Liver (tissue), 3 donors: Measurements from ENCODE around the gene PDE10A.

Experiments used
- JUND ChIP-seq, 2 donors: IDR thresholded peaks; 2 replicates each; pipeline ENCODE4 v1.6.1; 2016; ENCODE audit warnings: antibody characterized with exemption in 2 of 2
- NR2F2 ChIP-seq: IDR thresholded peaks from 2 replicates; pipeline ENCODE4 v1.6.1; 2016; ENCODE audit warnings: antibody characterized with exemption
- RXRA ChIP-seq, 2 donors: IDR thresholded peaks; 2 replicates each; pipeline ENCODE4 v1.6.1; 2017 to 2018; ENCODE audit warnings: antibody characterized with exemption in 2 of 2, mild to moderate bottlenecking in 1 of 2
- SP1 ChIP-seq: IDR thresholded peaks from 2 replicates; pipeline ENCODE4 v1.6.1; 2018; ENCODE audit warnings: antibody characterized with exemption, mild to moderate bottlenecking
- TF ChIP-seq, protein P1 (sequence below): fragments of 150-350 bp; IDR thresholded peaks from 2 replicates; pipeline ENCODE4 v1.5.1; 2017; ENCODE audit warnings: improper control_type of control experiment, low read depth, low read length; ENCODE audit not compliant: missing input control
- TF ChIP-seq, protein P2 (sequence below): IDR thresholded peaks from 2 replicates; pipeline ENCODE4 v1.6.1; 2016; ENCODE audit warnings: antibody characterized with exemption
- TF ChIP-seq, protein P3 (sequence below): IDR thresholded peaks from 2 replicates; pipeline ENCODE4 v1.6.1; 2016; ENCODE audit warnings: antibody characterized with exemption, mild to moderate bottlenecking
- donor health status: healthy.
- donor health status: healthy.

DNA sequence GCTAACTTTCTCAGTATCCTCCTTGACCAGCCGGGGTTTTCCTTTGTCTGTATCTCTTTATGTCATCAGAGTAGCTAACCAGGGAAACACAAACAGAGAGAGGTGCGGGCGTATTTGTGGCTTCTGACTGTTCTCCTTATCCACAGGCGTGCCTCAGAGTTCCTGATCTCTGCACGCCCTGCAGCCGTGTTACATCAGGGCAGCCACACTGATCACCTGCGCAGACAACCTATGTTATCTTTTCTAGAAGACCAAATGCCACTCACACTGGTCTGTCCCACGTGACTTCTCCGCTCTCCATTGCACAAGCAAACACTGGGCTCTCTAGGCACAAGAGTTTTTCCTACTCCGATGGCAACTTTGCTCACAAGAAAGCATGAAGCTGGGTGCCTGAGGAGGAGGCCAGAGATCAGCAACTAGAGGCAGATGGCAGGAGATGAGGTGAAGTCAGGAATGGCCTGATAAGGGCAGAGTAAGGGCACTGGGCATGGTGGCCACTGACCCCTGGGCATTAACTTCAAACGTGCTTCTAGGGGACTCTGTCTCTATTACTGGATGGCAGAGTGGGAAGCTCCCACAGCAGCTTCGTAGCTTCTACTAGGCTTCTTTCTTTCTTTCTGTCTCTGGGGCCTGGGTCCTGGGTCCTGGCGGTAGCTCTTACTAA, 4.5 kb downstream of the PDE10A start:
- TF ChIP-seq, protein P1, sequence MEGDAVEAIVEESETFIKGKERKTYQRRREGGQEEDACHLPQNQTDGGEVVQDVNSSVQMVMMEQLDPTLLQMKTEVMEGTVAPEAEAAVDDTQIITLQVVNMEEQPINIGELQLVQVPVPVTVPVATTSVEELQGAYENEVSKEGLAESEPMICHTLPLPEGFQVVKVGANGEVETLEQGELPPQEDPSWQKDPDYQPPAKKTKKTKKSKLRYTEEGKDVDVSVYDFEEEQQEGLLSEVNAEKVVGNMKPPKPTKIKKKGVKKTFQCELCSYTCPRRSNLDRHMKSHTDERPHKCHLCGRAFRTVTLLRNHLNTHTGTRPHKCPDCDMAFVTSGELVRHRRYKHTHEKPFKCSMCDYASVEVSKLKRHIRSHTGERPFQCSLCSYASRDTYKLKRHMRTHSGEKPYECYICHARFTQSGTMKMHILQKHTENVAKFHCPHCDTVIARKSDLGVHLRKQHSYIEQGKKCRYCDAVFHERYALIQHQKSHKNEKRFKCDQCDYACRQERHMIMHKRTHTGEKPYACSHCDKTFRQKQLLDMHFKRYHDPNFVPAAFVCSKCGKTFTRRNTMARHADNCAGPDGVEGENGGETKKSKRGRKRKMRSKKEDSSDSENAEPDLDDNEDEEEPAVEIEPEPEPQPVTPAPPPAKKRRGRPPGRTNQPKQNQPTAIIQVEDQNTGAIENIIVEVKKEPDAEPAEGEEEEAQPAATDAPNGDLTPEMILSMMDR: no peak
- TF ChIP-seq, protein P2, sequence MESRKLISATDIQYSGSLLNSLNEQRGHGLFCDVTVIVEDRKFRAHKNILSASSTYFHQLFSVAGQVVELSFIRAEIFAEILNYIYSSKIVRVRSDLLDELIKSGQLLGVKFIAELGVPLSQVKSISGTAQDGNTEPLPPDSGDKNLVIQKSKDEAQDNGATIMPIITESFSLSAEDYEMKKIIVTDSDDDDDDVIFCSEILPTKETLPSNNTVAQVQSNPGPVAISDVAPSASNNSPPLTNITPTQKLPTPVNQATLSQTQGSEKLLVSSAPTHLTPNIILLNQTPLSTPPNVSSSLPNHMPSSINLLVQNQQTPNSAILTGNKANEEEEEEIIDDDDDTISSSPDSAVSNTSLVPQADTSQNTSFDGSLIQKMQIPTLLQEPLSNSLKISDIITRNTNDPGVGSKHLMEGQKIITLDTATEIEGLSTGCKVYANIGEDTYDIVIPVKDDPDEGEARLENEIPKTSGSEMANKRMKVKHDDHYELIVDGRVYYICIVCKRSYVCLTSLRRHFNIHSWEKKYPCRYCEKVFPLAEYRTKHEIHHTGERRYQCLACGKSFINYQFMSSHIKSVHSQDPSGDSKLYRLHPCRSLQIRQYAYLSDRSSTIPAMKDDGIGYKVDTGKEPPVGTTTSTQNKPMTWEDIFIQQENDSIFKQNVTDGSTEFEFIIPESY: no peak
- TF ChIP-seq SP1: no peak
- TF ChIP-seq, protein P3, sequence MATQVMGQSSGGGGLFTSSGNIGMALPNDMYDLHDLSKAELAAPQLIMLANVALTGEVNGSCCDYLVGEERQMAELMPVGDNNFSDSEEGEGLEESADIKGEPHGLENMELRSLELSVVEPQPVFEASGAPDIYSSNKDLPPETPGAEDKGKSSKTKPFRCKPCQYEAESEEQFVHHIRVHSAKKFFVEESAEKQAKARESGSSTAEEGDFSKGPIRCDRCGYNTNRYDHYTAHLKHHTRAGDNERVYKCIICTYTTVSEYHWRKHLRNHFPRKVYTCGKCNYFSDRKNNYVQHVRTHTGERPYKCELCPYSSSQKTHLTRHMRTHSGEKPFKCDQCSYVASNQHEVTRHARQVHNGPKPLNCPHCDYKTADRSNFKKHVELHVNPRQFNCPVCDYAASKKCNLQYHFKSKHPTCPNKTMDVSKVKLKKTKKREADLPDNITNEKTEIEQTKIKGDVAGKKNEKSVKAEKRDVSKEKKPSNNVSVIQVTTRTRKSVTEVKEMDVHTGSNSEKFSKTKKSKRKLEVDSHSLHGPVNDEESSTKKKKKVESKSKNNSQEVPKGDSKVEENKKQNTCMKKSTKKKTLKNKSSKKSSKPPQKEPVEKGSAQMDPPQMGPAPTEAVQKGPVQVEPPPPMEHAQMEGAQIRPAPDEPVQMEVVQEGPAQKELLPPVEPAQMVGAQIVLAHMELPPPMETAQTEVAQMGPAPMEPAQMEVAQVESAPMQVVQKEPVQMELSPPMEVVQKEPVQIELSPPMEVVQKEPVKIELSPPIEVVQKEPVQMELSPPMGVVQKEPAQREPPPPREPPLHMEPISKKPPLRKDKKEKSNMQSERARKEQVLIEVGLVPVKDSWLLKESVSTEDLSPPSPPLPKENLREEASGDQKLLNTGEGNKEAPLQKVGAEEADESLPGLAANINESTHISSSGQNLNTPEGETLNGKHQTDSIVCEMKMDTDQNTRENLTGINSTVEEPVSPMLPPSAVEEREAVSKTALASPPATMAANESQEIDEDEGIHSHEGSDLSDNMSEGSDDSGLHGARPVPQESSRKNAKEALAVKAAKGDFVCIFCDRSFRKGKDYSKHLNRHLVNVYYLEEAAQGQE: no peak
- TF ChIP-seq RXRA (IDR thresholded peaks at IDR 0.05): no peak
- no peak for TF ChIP-seq NR2F2
- no peak for TF ChIP-seq JUND (IDR thresholded peaks at IDR 0.05)
